Renal pelvis (tissue), 4 donors: ENCODE data around the gene GNG7. TPM values are rescaled to one million over a fixed set of nuclear protein-coding genes. Genes with fewer than 3 reads are reported as not detected.

Experiments
- DNase-seq: peaks from one replicate; pipeline ENCODE4 v3.0.0-alpha.2; 2013
- polyA plus RNA-seq, 3 donors: library from polyadenylated mRNA; unstranded; fragments of 120-200 nt; gene quantifications; one replicate each; pipeline ENCODE4 v1.2.1, GENCODE V29; 2013; ENCODE audit not compliant: insufficient read length in 3 of 3

Gene GNG7
- polyA plus RNA-seq, 3 donors, result 6.5 to 7.3 (median 6.8) TPM

GRCh38 chr19:2490659-2491058 lies 211.8 kb downstream of the GNG7 start:
- no peak for DNase-seq

GRCh38 chr19:2488942-2489731 lies 213.4 kb downstream of the GNG7 start:
- no peak for DNase-seq

GRCh38 chr19:2488405-2488941 lies 214.0 kb downstream of the GNG7 start:
- DNase-seq, result no peak

GRCh38 chr19:2487842-2488241 lies 214.7 kb downstream of the GNG7 start:
- DNase-seq, result no peak

GRCh38 chr19:2487090-2487489 lies 215.4 kb downstream of the GNG7 start:
- no peak for DNase-seq

GRCh38 chr19:2485428-2485827 lies 217.1 kb downstream of the GNG7 start:
- no peak for DNase-seq

GRCh38 chr19:2484178-2484937 lies 218.1 kb downstream of the GNG7 start:
- no peak for DNase-seq

- no peak for DNase-seq
These were observed 218.9 kb downstream of the GNG7 start for GRCh38 chr19:2483484-2484151.

GRCh38 chr19:2483084-2483483 lies 219.4 kb downstream of the GNG7 start:
- DNase-seq, result no peak

GRCh38 chr19:2482354-2483038 lies 220.0 kb downstream of the GNG7 start:
- no peak for DNase-seq

GRCh38 chr19:2481466-2481865 lies 221.0 kb downstream of the GNG7 start:
- DNase-seq, result no peak

GRCh38 chr19:2479556-2480194 lies 222.8 kb downstream of the GNG7 start:
- no peak for DNase-seq

GRCh38 chr19:2478756-2479555 lies 223.5 kb downstream of the GNG7 start:
- no peak for DNase-seq

- no peak for DNase-seq
These were observed 224.2 kb downstream of the GNG7 start for GRCh38 chr19:2478278-2478755.

GRCh38 chr19:2477732-2478191 lies 224.7 kb downstream of the GNG7 start:
- DNase-seq, result no peak

GRCh38 chr19:2477141-2477710 lies 225.3 kb downstream of the GNG7 start:
- DNase-seq, result no peak

GRCh38 chr19:2476451-2477140 lies 225.9 kb downstream of the GNG7 start:
- DNase-seq, result no peak

- DNase-seq, result peak; percentile 97
These were observed 226.6 kb downstream of the GNG7 start, which contains the start of gene GADD45B for GRCh38 chr19:2475702-2476450. TSS of gene GADD45B (plus strand) at chr19:2476127. CDS start at chr19:2476359, 232 bp downstream.
